SK-N-SH (cell line): ENCODE measurements around the gene ADAMTS15. TPM values are rescaled to one million over a fixed set of nuclear protein-coding genes. Genes with fewer than 3 reads are reported as not detected.

Source experiments
- CTCF ChIA-PET: fragments of 300-600, 350-600 bp; formaldehyde crosslinking; extraction: SDS; loops from one replicate; lab custom pipeline; 2021; lab: Yijun Ruan, JAX
- POLR2A ChIA-PET: fragments of 350-600 bp; sonication (Branson Sonifier 250); formaldehyde crosslinking; extraction: SDS; loops from one replicate; lab custom pipeline; 2020; ENCODE audit warnings: antibody characterized with exemption, inconsistent platforms; lab: Yijun Ruan, JAX
- DNase-seq: peaks from one replicate; pipeline ENCODE4 v3.0.0; 2012
- H2AFZ ChIP-seq: fragments of 200-600 bp; sonication (generic); 2 replicates; pipeline ENCODE4 v1.8.1; 2016; ENCODE audit warnings: antibody characterized with exemption, mild to moderate bottlenecking, low read depth
- H3F3A ChIP-seq: fragments of 200-600 bp; sonication (generic); replicated peaks from 2 replicates; pipeline ENCODE3; 2016; ENCODE audit warnings: antibody characterized with exemption, mild to moderate bottlenecking; ENCODE audit not compliant: insufficient read depth
- H3K27ac ChIP-seq, 2 experiments: fragments of 200-500 bp in 1 of 2; fragments of 200-600 bp in 1 of 2; sonication (Bioruptor generic) in 1 of 2; sonication (generic), shearing (Covaris generic) in 1 of 2; 2 replicates each; pipeline versions ENCODE4 v1.5.1 to v1.6.1; 2014 to 2016; ENCODE audit warnings: low read depth in 2 of 2, inconsistent platforms in 1 of 2, low read length in 1 of 2, mild to moderate bottlenecking in 1 of 2, mixed read lengths in 1 of 2
- H3K27me3 ChIP-seq: fragments of 200-600 bp; sonication (generic), shearing (Covaris generic); 2 replicates; pipeline ENCODE4 v1.6.1; 2016; ENCODE audit warnings: mixed run types; ENCODE audit not compliant: insufficient read depth
- H3K36me3 ChIP-seq, 2 experiments: fragments of 200-500 bp in 1 of 2; fragments of 200-600 bp in 1 of 2; sonication (Bioruptor generic) in 1 of 2; sonication (generic) in 1 of 2; replicated peaks in 1 of 2; 2 replicates each; pipeline versions ENCODE3 to v1.5.1; 2014 to 2016; ENCODE audit warnings: low read length in 1 of 2, mild to moderate bottlenecking in 1 of 2; ENCODE audit not compliant: insufficient read depth in 2 of 2, control insufficient read depth in 1 of 2
- H3K4me1 ChIP-seq, 2 experiments: fragments of 200-500 bp in 1 of 2; fragments of 200-600 bp in 1 of 2; sonication (Bioruptor generic) in 1 of 2; sonication (generic), shearing (Covaris generic) in 1 of 2; 2 replicates each; pipeline versions ENCODE4 v1.5.1 to v1.6.1; 2014 to 2016; ENCODE audit warnings: low read depth in 1 of 2, low read length in 1 of 2, mixed run types in 1 of 2; ENCODE audit not compliant: insufficient read depth in 2 of 2, control insufficient read depth in 1 of 2
- H3K4me2 ChIP-seq: fragments of 200-600 bp; sonication (generic), shearing (Covaris generic); 2 replicates; pipeline ENCODE4 v1.6.1; 2017; ENCODE audit warnings: mixed run types
- H3K4me3 ChIP-seq, 2 experiments: fragments of 200-500 bp in 1 of 2; fragments of 200-600 bp in 1 of 2; sonication (Bioruptor generic) in 1 of 2; sonication (generic), shearing (Covaris generic) in 1 of 2; 2 replicates each; pipeline versions ENCODE4 v1.5.1 to v1.8.1; 2014 to 2016; ENCODE audit warnings: low read depth in 2 of 2, inconsistent platforms in 1 of 2, low read length in 1 of 2, mild to moderate bottlenecking in 1 of 2, mixed read lengths in 1 of 2, moderate library complexity in 1 of 2
- H3K79me2 ChIP-seq: fragments of 200-600 bp; sonication (generic); 2 replicates; pipeline ENCODE4 v1.8.1; 2017; ENCODE audit warnings: mild to moderate bottlenecking; ENCODE audit not compliant: insufficient read depth
- H3K9ac ChIP-seq: fragments of 200-600 bp; sonication (generic); 2 replicates; pipeline ENCODE4 v1.6.1; 2017; ENCODE audit warnings: mixed run types
- H3K9me2 ChIP-seq: fragments of 200-600 bp; sonication (generic); 2 replicates; pipeline ENCODE4 v1.6.1; 2017; ENCODE audit warnings: mixed run types
- H3K9me3 ChIP-seq: fragments of 200-600 bp; sonication (generic); 2 replicates; pipeline ENCODE4 v1.6.1; 2017; ENCODE audit warnings: mixed run types, mild to moderate bottlenecking, moderate library complexity
- H4K20me1 ChIP-seq: fragments of 200-600 bp; sonication (generic); 2 replicates; pipeline ENCODE4 v1.6.1; 2017; ENCODE audit warnings: mild to moderate bottlenecking, mixed run types; ENCODE audit not compliant: insufficient read depth
- EP300 ChIP-seq, 2 experiments: IDR thresholded peaks; 2 replicates each; pipeline versions ENCODE4 v1.4.0 to v1.6.1; 2012; ENCODE audit warnings: borderline replicate concordance in 1 of 2, low read depth in 1 of 2, low read length in 1 of 2
- FOSL2 ChIP-seq: IDR thresholded peaks from 2 replicates; pipeline ENCODE4 v1.4.0; 2012; ENCODE audit warnings: low read depth, mild to moderate bottlenecking, moderate library complexity, borderline replicate concordance
- FOXJ3 ChIP-seq: sonication (generic); formaldehyde crosslinking; IDR thresholded peaks from 2 replicates; pipeline ENCODE4 v1.5.1; 2020; ENCODE audit warnings: mild to moderate bottlenecking, missing genetic modification reagents
- GABPA ChIP-seq: IDR thresholded peaks from 2 replicates; pipeline ENCODE4 v1.4.0; 2012; ENCODE audit warnings: low read depth, mild to moderate bottlenecking
- MAX ChIP-seq: IDR thresholded peaks from 2 replicates; pipeline ENCODE4 v1.4.0; 2012; ENCODE audit warnings: low read depth
- MEF2A ChIP-seq: IDR thresholded peaks from 2 replicates; pipeline ENCODE4 v1.4.0; 2012; ENCODE audit warnings: low read depth, borderline replicate concordance
- NRF1 ChIP-seq: IDR thresholded peaks from 2 replicates; pipeline ENCODE4 v1.6.1; 2012; ENCODE audit warnings: low read depth, mild to moderate bottlenecking, low read length
- PBX3 ChIP-seq: IDR thresholded peaks from 2 replicates; pipeline ENCODE4; 2012
- POLR2AphosphoS5 ChIP-seq: IDR thresholded peaks from 2 replicates; pipeline ENCODE4 v1.6.1; 2012; ENCODE audit warnings: low read depth, low read length
- REST ChIP-seq: IDR thresholded peaks from 2 replicates; pipeline ENCODE4 v1.6.1; 2012; ENCODE audit warnings: mild to moderate bottlenecking, low read depth, low read length, moderate library complexity
- RFX5 ChIP-seq: IDR thresholded peaks from 2 replicates; pipeline ENCODE4 v1.6.1; 2012; ENCODE audit warnings: mild to moderate bottlenecking, improper control_type of control experiment, low read length
- TAF1 ChIP-seq: IDR thresholded peaks from 2 replicates; pipeline ENCODE4 v1.6.1; 2012; ENCODE audit warnings: low read depth, mild to moderate bottlenecking, low read length, moderate library complexity, borderline replicate concordance
- YY1 ChIP-seq: IDR thresholded peaks from 2 replicates; pipeline ENCODE4 v1.4.0; 2012; ENCODE audit warnings: low read depth, mild to moderate bottlenecking
- ZBTB33 ChIP-seq: IDR thresholded peaks from 2 replicates; pipeline ENCODE4 v1.4.0; 2012; ENCODE audit warnings: low read depth, borderline replicate concordance
- WGBS: methylation state at CpG from one replicate; pipeline ENCODE4 v1.1.6; 2017; ENCODE audit warnings: low lambda C conversion rate; 5-methylcytosine and 5-hydroxymethylcytosine counted together
- polyA plus RNA-seq, 3 experiments: library from polyadenylated mRNA; depleted of rRNA; stranded (reverse); fragments of >200 nt; gene quantifications; 2 replicates each; pipeline ENCODE4 v1.2.3, GENCODE V29; 2012

The ADAMTS15 gene
- polyA plus RNA-seq, 1 of the 3 experiments (the other 2 are of a cell fraction), result 1.1 TPM

- no peaks in the 10 kb centered on the region for H3K36me3 ChIP-seq
- H2AFZ ChIP-seq, result no peak overlapping the region
- H3K9me2 ChIP-seq, result no peaks in the 10 kb centered on the region
- H3K4me1 ChIP-seq, result no peaks in the 10 kb centered on the region
- no peaks in the 10 kb centered on the region for H3K9me3 ChIP-seq
- WGBS, result 97% methylated on average over 5 of the region's 5 CpGs
- H3K79me2 ChIP-seq, result no peaks in the 10 kb centered on the region
- H3K4me3 ChIP-seq, result no peak overlapping the region
- H3K4me2 ChIP-seq, result no peak overlapping the region
- no peaks in the 10 kb centered on the region for H4K20me1 ChIP-seq
- CTCF ChIA-PET, result interaction anchor here (0.7 to 0.9 kb wide), 2 partner anchors 260 to 397 kb away, joined by 3 read pairs; no protein-coding TSS in a partner anchor
- H3F3A ChIP-seq, result no peaks in the 10 kb centered on the region
- TF ChIP-seq GABPA, result no peak
- TF ChIP-seq EP300 (IDR thresholded peaks at IDR 0.05; ENCODE audit: borderline replicate concordance in 1 of 2, low read depth in 1 of 2, low read length in 1 of 2), result no peak
- no peak for TF ChIP-seq YY1
- TF ChIP-seq POLR2AphosphoS5, result no peak
- TF ChIP-seq REST, result no peak
- TF ChIP-seq FOSL2, result no peak
- no peak for TF ChIP-seq MAX
- TF ChIP-seq NRF1, result no peak
- no peak for TF ChIP-seq FOXJ3 (CRISPR knock-in tag)
- TF ChIP-seq TAF1, result no peak
- TF ChIP-seq MEF2A, result no peak
- TF ChIP-seq, all 33 proteins: peak for 0
- Histone ChIP-seq H3K27me3 (no peaks in the 10 kb centered on the region), H3K27ac (no peak overlapping the region), H3K9ac (no peak overlapping the region)
- POLR2A ChIA-PET, result no interaction called here
- DNase-seq, result no peak
Observed at GRCh38 chr11:130465263-130465662, 16.8 kb downstream of the ADAMTS15 start.

- H2AFZ ChIP-seq, result no peak overlapping the region
- no peak overlapping the region for H3K27ac ChIP-seq
- H4K20me1 ChIP-seq, result no peaks in the 10 kb centered on the region
- H3K4me3 ChIP-seq, result no peak overlapping the region
- no peak for DNase-seq
- H3K36me3 ChIP-seq, result no peaks in the 10 kb centered on the region
- no peaks in the 10 kb centered on the region for H3K4me1 ChIP-seq
- no peaks in the 10 kb centered on the region for H3K9me2 ChIP-seq
- no peak overlapping the region for H3K9ac ChIP-seq
- no peaks in the 10 kb centered on the region for H3K27me3 ChIP-seq
- POLR2A ChIA-PET, result no interaction called here
- no peaks in the 10 kb centered on the region for H3F3A ChIP-seq
- no peak overlapping the region for H3K4me2 ChIP-seq
- WGBS, result 86% methylated on average over 10 of the region's 10 CpGs
- no peaks in the 10 kb centered on the region for H3K79me2 ChIP-seq
- CTCF ChIA-PET, result interaction anchor here (0.6 to 1.0 kb wide), 2 partner anchors 10 to 426 kb away, joined by 3 read pairs; no protein-coding TSS in a partner anchor
- no peaks in the 10 kb centered on the region for H3K9me3 ChIP-seq
- TF ChIP-seq PBX3 (no peak), RFX5 (no peak), ZBTB33 (no peak), REST (no peak), NRF1 (no peak), POLR2AphosphoS5 (no peak)
Observed at GRCh38 chr11:130467116-130467900, 18.9 kb downstream of the ADAMTS15 start.
